OCI-LY1 (cell line): Measurements from ENCODE around the gene CDC34.

Experiments used
- H2AFZ ChIP-seq: fragments of 200-600 bp; sonication (generic), shearing (Covaris generic); 2 replicates; pipeline ENCODE4 v1.6.0; 2014; ENCODE audit warnings: antibody characterized with exemption, mild to moderate bottlenecking, low read length
- H3F3A ChIP-seq: fragments of 200-600 bp; sonication (generic), shearing (Covaris generic); 2 replicates; pipeline ENCODE4 v1.6.0; 2014; ENCODE audit warnings: mild to moderate bottlenecking, antibody characterized with exemption, low read length, moderate library complexity; ENCODE audit not compliant: insufficient read depth
- H3K27ac ChIP-seq: fragments of 200-600 bp; sonication (generic); 2 replicates; pipeline ENCODE4 v1.5.1; 2014; ENCODE audit warnings: low read length, mixed run types, mild to moderate bottlenecking, low read depth; ENCODE audit not compliant: poor library complexity, severe bottlenecking
- H3K27me3 ChIP-seq: fragments of 200-600 bp; sonication (generic); 2 replicates; pipeline ENCODE4 v1.6.0; 2014; ENCODE audit warnings: antibody characterized with exemption, mild to moderate bottlenecking, low read length, moderate library complexity; ENCODE audit not compliant: insufficient read depth
- H3K36me3 ChIP-seq: fragments of 200-600 bp; sonication (generic); 2 replicates; pipeline ENCODE4 v1.6.1; 2014; ENCODE audit warnings: mild to moderate bottlenecking, antibody characterized with exemption, low read length, moderate library complexity, mixed read lengths; ENCODE audit not compliant: insufficient read depth
- H3K4me1 ChIP-seq: fragments of 200-600 bp; sonication (generic); 2 replicates; pipeline ENCODE4 v1.5.1; 2014; ENCODE audit warnings: mild to moderate bottlenecking, low read length, moderate library complexity; ENCODE audit not compliant: insufficient read depth, severe bottlenecking
- H3K4me2 ChIP-seq: fragments of 200-600 bp; sonication (generic), shearing (Covaris generic); 2 replicates; pipeline ENCODE4 v1.6.1; 2014; ENCODE audit warnings: low read length
- H3K4me3 ChIP-seq: fragments of 200-600 bp; sonication (generic); 2 replicates; pipeline ENCODE4 v1.5.1; 2014; ENCODE audit warnings: low read length, low read depth, mild to moderate bottlenecking, mixed read lengths; ENCODE audit not compliant: poor library complexity, severe bottlenecking
- H3K79me2 ChIP-seq: fragments of 200-600 bp; shearing (Covaris generic); 2 replicates; pipeline ENCODE4 v1.6.1; 2016; ENCODE audit warnings: mixed run types, low read length, mixed read lengths; ENCODE audit not compliant: insufficient read depth
- H3K9ac ChIP-seq: fragments of 200-600 bp; sonication (generic), shearing (Covaris generic); 2 replicates; pipeline ENCODE4 v1.6.1; 2014; ENCODE audit warnings: mild to moderate bottlenecking, low read length, mixed read lengths
- H3K9me2 ChIP-seq: fragments of 200-600 bp; sonication (generic), shearing (Covaris generic); 2 replicates; pipeline ENCODE4 v1.6.1; 2014; ENCODE audit warnings: low read depth, mild to moderate bottlenecking, low read length, mixed read lengths
- H3K9me3 ChIP-seq: fragments of 200-600 bp; shearing (Covaris generic); 2 replicates; pipeline ENCODE4 v1.6.1; 2014; ENCODE audit warnings: low read length, mixed read lengths
- H4K20me1 ChIP-seq: fragments of 200-600 bp; sonication (generic), shearing (Covaris generic); 2 replicates; pipeline ENCODE4 v1.6.0; 2016; ENCODE audit warnings: mild to moderate bottlenecking, low read length; ENCODE audit not compliant: insufficient read depth
- CTCF ChIP-seq: fragments of 200-600 bp; sonication (generic), shearing (Covaris generic); IDR thresholded peaks from 2 replicates; pipeline ENCODE4 v1.5.1; 2017; ENCODE audit warnings: mild to moderate bottlenecking, antibody characterized with exemption, low read length, moderate library complexity, mixed read lengths
- EZH2 ChIP-seq: fragments of 200-600 bp; sonication (generic), shearing (Covaris generic); IDR thresholded peaks from 2 replicates; pipeline ENCODE4 v1.8.0; 2017; ENCODE audit warnings: borderline replicate concordance, mixed run types, mild to moderate bottlenecking, antibody characterized with exemption, low read length, moderate library complexity, mixed read lengths

CDC34 gene

GRCh38 chr19:535017-535835, 3.7 kb downstream of the CDC34 start:
- Histone ChIP-seq H3K27me3 (no peaks in the 10 kb centered on the region), H3K9me2 (no peaks in the 10 kb centered on the region), H3K4me1 (peaks cover 25% of the 10 kb centered on the region), H3K79me2 (no peaks in the 10 kb centered on the region), H3K9me3 (no peaks in the 10 kb centered on the region), H2AFZ (no peak overlapping the region), H3K4me3 (no peak overlapping the region), H3K4me2 (no peak overlapping the region), H3F3A (no peaks in the 10 kb centered on the region), H3K36me3 (peaks cover 14% of the 10 kb centered on the region), H4K20me1 (no peaks in the 10 kb centered on the region), H3K27ac (no peak overlapping the region), H3K9ac (no peak overlapping the region)
- TF ChIP-seq EZH2 (no peak), CTCF (no peak)

- H3K4me3 ChIP-seq: no peak overlapping the region
- H3K27ac ChIP-seq: no peak overlapping the region
- no peaks in the 10 kb centered on the region for H3K79me2 ChIP-seq
- no peaks in the 10 kb centered on the region for H3K9me2 ChIP-seq
- no peak overlapping the region for H3K9ac ChIP-seq
- peaks cover 14% of the 10 kb centered on the region for H3K36me3 ChIP-seq
- TF ChIP-seq EZH2: no peak
- H3K4me2 ChIP-seq: no peak overlapping the region
- H3F3A ChIP-seq: no peaks in the 10 kb centered on the region
- no peak overlapping the region for H2AFZ ChIP-seq
- H3K27me3 ChIP-seq: no peaks in the 10 kb centered on the region
- H4K20me1 ChIP-seq: no peaks in the 10 kb centered on the region
- H3K4me1 ChIP-seq: peaks cover 19% of the 10 kb centered on the region
- no peaks in the 10 kb centered on the region for H3K9me3 ChIP-seq
Measured at GRCh38 chr19:536031-536880, 4.7 kb downstream of the CDC34 start.

- Histone ChIP-seq H3K9ac (no peak overlapping the region), H3F3A (no peaks in the 10 kb centered on the region), H3K79me2 (no peaks in the 10 kb centered on the region), H3K27ac (no peak overlapping the region), H4K20me1 (no peaks in the 10 kb centered on the region), H3K9me3 (no peaks in the 10 kb centered on the region), H3K4me1 (peaks cover 19% of the 10 kb centered on the region), H2AFZ (no peak overlapping the region), H3K9me2 (no peaks in the 10 kb centered on the region), H3K4me2 (no peak overlapping the region), H3K27me3 (no peaks in the 10 kb centered on the region), H3K36me3 (peaks cover 14% of the 10 kb centered on the region), H3K4me3 (no peak overlapping the region)
- TF ChIP-seq CTCF: no peak
Measured at GRCh38 chr19:536881-537404, 5.4 kb downstream of the CDC34 start.
